ENCODE measurements around the gene DGAT2L6. TPM values are rescaled to one million over a fixed set of nuclear protein-coding genes. Genes with fewer than 3 reads are reported as not detected.
"Not testable (repeated sequence)": the region's sequence is repeated elsewhere in the genome, so short reads cannot be mapped to it uniquely, and the experiment has no call there.

DGAT2L6 gene
- total RNA-seq, 2 experiments from 2014 or later: not detected

DNA sequence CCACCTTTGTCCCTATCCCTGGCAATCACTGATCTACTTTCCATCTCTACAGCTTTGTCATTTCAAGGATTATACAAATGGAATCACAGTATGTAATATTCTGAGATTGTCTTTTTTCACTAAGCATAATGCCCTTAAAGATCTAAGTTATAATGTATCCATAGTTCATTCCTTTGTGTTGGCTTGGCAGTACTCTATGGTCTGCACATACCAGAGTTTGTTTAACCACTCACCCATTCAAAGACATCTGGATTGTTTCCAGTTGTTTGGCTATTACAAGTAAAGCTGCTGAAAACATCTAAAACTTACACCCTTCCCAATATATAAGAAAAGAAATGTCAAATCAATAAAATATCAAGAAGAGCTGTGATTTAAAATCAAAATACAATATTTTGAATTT, 31.2 kb downstream of the DGAT2L6 start:
- POLR2A ChIA-PET: no interaction called here
- TF ChIP-seq, protein P1, sequence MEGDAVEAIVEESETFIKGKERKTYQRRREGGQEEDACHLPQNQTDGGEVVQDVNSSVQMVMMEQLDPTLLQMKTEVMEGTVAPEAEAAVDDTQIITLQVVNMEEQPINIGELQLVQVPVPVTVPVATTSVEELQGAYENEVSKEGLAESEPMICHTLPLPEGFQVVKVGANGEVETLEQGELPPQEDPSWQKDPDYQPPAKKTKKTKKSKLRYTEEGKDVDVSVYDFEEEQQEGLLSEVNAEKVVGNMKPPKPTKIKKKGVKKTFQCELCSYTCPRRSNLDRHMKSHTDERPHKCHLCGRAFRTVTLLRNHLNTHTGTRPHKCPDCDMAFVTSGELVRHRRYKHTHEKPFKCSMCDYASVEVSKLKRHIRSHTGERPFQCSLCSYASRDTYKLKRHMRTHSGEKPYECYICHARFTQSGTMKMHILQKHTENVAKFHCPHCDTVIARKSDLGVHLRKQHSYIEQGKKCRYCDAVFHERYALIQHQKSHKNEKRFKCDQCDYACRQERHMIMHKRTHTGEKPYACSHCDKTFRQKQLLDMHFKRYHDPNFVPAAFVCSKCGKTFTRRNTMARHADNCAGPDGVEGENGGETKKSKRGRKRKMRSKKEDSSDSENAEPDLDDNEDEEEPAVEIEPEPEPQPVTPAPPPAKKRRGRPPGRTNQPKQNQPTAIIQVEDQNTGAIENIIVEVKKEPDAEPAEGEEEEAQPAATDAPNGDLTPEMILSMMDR (IDR thresholded peaks at IDR 0.05): no peak
- H3K4me3 Mint-ChIP-seq: no peak overlapping the region
- CTCF ChIA-PET: no interaction called here
- ATAC-seq (no peak), DNase-seq (no peak)
- no peaks in the 10 kb centered on the region for H3K36me3 Mint-ChIP-seq (ENCODE audit: low read depth)
- no peaks in the 10 kb centered on the region for H3K9me3 Mint-ChIP-seq
- no peak overlapping the region for H3K27ac Mint-ChIP-seq
- intact Hi-C loops (cut with micrococcal nuclease): no loop called here
- no peaks in the 10 kb centered on the region for H3K4me1 Mint-ChIP-seq (ENCODE audit: low read depth)
- peaks cover 2% of the 10 kb centered on the region for H3K27me3 Mint-ChIP-seq

DNA sequence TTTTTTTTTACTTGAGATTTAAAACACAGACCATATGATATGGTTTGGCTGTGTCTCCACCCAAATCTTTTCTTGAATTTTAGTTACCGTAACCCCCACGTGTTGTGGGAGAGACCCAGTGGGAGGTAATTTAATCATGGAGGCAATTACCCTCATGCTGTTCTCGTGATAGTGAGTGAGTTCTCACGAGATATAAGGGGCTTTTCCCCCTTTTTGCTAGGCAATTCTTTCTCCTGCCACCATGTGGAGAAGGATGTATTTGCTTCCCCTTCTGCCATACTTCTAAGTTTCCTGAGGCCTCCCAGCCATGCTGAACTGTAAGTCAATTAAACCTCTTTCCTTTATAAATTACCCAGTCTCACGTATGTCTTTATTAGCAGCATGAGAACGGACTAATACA, 32.3 kb downstream of the DGAT2L6 start:
- H3K27me3 Mint-ChIP-seq; H3K27ac Mint-ChIP-seq; ATAC-seq; POLR2A ChIA-PET; H3K4me1 Mint-ChIP-seq (ENCODE audit: low read depth); DNase-seq; CTCF ChIA-PET; intact Hi-C loops (cut with micrococcal nuclease); H3K36me3 Mint-ChIP-seq (ENCODE audit: low read depth); H3K4me3 Mint-ChIP-seq; H3K9me3 Mint-ChIP-seq: not testable (repeated sequence)

DNA sequence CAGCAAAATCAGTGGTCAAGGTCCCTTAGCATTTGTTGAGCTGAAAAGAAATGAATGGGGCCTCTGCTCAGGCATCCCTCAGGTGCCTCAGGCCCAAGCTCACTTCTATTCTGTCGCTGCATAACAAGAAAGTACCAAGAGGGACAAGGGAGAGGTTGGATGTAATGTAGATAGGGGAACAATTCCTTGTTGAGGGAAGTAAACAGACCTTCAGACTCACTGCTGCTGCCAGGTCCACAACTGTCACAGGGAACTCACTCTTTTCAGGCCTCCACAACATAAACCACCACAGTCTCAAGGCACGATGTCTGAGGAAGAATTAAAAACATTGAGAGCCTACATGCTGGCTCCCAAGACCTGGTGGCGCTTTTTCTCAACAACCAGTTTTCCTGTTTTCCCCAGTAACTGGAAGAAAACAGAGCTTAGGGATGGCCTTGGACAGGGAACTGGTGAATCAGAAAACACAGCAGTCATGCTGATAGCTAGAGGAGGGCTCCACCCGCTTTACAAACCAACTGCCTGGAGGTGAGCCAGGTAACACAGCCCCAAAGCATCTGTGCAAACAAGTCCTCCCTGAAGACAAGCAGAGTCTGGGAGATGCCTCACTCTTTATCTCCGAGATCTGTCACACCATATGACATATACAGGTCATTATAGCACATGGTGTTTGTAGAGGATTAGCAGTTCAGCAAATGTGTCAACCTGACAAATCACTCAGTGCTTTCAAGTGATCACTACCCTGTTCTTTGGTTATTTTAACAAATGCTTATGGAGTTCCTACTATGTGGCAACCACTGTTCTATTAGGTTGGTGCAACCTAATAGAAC, 42.9 kb downstream of the DGAT2L6 start:
- TF ChIP-seq, protein P1 (IDR thresholded peaks at IDR 0.05): no peak
- Mint-ChIP-seq H3K4me3 (no peak overlapping the region), H3K9me3 (no peaks in the 10 kb centered on the region), H3K27ac (no peak overlapping the region), H3K4me1 (ENCODE audit: low read depth) (no peaks in the 10 kb centered on the region), H3K36me3 (ENCODE audit: low read depth) (no peaks in the 10 kb centered on the region), H3K27me3 (no peaks in the 10 kb centered on the region)
- DNase-seq (no peak), ATAC-seq (no peak)
- POLR2A ChIA-PET: no interaction called here
- CTCF ChIA-PET: no interaction called here
- intact Hi-C loops (cut with micrococcal nuclease): no loop called here

DNA sequence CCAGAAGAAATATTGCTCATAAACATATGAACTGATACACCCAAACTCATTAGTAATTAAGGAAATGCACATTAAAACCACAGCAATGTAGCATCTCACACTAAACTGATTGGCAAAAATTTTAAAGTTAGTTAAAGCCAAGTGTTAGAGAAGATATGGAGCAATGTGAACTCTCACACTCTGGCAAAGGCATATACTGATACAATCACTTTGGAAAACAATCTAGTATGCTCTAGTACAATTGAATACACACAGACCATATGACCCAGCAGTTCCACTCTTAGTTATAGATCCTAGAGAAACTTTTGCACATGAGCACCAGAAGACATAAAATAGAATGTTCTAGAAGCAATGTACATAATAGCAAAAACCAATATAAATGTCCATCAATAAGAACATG, 48.8 kb downstream of the DGAT2L6 start:
- Mint-ChIP-seq H3K4me3 (no peak overlapping the region), H3K27ac (no peak overlapping the region), H3K4me1 (ENCODE audit: low read depth) (no peaks in the 10 kb centered on the region), H3K9me3 (no peaks in the 10 kb centered on the region), H3K36me3 (ENCODE audit: low read depth) (no peaks in the 10 kb centered on the region), H3K27me3 (no peaks in the 10 kb centered on the region)
- TF ChIP-seq, protein P1 (IDR thresholded peaks at IDR 0.05): no peak
- POLR2A ChIA-PET: no interaction called here
- DNase-seq (no peak), ATAC-seq (no peak)
- intact Hi-C loops (cut with micrococcal nuclease): no loop called here
- CTCF ChIA-PET: interaction anchor here (1.1 kb wide), 1 partner anchor 129 kb away, joined by 3 read pairs; no protein-coding TSS in a partner anchor

DNA sequence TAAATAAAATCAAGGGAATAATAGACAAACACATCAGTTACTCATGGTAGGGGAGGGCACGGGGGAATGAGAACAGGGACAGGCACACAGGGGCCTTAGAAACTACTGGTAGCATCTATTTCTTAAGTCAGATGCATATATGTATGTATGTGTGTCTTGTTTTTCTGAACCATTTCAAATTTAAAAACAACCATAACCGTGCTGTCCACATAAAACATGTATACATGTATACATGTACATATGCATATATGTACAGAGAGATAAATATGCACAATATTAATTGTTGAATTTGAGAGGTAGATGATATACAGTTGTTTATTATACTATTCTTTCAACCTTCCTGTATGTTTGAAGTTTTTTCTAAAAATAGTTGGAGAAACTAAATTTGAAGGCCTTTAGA, 49.4 kb downstream of the DGAT2L6 start:
- CTCF ChIA-PET: no interaction called here
- H3K4me3 Mint-ChIP-seq: no peak overlapping the region
- H3K9me3 Mint-ChIP-seq: no peaks in the 10 kb centered on the region
- H3K27ac Mint-ChIP-seq: no peak overlapping the region
- TF ChIP-seq, protein P1 (IDR thresholded peaks at IDR 0.05): no peak
- DNase-seq (no peak), ATAC-seq (no peak)
- POLR2A ChIA-PET: no interaction called here
- no peaks in the 10 kb centered on the region for H3K36me3 Mint-ChIP-seq (ENCODE audit: low read depth)
- no peaks in the 10 kb centered on the region for H3K4me1 Mint-ChIP-seq (ENCODE audit: low read depth)
- intact Hi-C loops (cut with micrococcal nuclease): no loop called here
- no peaks in the 10 kb centered on the region for H3K27me3 Mint-ChIP-seq

Measured in activated CD8-positive, alpha-beta T cell treated with anti-CD3 and anti-CD28 coated beads for 36 hours (primary cell).